GM19099 (cell line): Measurements from ENCODE around the gene MAIP1.

ENCODE experiments used
- POLR2A ChIP-seq: IDR thresholded peaks from 3 replicates; pipeline ENCODE4 v1.6.1; 2011; ENCODE audit warnings: low read depth; ENCODE audit not compliant: insufficient read length; ENCODE audit errors: extremely low read depth

The MAIP1 gene

DNA sequence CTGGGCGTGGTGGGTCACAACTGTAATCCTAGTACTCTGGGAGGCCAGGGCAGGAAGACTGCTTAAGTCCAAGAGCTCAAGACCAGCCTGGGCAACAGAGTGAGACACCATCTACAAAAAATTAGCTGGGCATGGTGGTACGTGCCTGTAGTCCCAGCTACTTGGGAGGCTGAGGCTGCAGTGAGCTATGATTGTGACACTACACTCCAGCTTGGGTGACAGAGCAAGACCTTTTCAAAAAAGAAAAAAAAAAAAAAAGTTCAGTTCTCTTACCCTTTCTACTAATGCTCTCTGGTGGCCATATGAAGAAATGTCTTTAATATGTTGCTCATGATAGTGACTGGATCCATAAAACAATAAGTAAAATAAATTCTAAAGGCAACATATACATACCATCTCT is 15.0 kb upstream of the MAIP1 start:
- no peak for TF ChIP-seq POLR2A

DNA sequence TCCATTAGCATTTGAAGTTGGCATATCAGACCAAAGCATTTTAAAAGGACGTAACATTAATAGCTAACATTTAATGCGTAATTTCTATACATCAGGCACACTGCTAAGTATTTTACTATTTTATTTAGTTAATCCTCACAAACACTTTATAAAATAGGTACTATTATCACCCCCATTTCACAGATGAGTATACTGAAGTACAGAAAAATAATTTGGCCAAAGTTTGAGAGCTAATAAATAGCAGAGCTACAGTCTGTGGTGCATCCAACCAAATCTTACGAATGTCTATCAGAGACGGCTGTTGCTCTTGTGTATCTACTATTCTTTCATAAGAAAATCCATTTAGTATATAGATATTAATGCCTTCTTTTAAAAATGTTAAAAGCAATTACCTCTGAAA is 12.0 kb upstream of the MAIP1 start:
- TF ChIP-seq POLR2A = no peak

DNA sequence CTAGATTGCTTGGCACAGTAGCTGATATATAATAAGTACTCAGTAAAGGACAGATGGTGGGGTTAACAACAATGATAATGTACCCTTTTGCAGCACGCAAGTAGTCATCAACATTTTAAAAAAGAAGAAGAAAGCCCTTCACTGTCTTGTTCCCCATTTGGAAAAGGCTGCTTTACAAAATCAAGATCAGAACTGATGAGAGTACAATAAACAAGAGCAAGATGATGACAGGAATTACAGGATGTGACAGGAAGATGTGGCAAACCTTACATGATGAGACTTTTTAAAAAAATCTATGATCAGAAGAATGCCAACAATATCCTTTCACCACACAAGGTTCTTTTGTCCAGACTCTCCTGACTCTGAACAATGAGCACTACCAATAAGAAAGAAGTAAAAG is 9.2 kb upstream of the MAIP1 start:
- TF ChIP-seq POLR2A = no peak

DNA sequence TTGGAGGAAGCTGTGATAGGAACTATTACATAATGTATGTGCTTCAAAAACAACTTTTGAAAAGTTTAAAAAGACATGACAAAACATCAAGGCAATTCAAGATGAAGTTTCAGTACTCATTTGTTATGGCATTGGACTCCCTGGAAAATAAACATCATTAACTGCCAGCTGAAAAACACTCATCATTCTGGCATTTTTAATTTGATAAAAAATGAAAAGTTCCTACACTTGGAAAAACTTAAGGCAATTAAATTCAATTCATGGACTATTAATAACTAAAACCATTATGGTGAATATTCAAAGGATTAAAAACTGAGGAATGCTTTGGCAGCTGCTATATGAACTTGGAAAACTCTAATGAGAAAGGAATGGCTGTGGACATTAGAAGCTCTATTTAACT is 8.5 kb upstream of the MAIP1 start:
- TF ChIP-seq POLR2A = no peak

DNA sequence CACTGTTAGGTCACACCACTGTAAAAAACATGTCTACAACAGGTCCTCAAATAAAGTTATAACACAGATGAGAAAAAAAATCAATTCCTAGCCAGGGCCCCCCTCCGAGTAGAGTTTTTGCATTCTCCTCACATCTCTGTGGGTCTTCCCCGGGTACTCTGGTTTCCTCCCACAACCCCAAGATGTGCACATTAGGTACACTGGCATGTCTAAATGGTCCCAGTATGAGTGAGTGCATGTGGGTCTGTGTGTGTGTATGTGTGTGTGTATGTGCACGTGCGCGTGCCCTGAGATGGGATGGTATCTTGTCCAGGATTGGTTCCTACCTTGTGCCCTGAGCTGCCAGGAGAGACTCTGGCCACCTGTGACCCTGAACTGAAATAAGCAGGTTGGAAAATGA is 5.0 kb upstream of the MAIP1 start:
- TF ChIP-seq POLR2A = no peak

DNA sequence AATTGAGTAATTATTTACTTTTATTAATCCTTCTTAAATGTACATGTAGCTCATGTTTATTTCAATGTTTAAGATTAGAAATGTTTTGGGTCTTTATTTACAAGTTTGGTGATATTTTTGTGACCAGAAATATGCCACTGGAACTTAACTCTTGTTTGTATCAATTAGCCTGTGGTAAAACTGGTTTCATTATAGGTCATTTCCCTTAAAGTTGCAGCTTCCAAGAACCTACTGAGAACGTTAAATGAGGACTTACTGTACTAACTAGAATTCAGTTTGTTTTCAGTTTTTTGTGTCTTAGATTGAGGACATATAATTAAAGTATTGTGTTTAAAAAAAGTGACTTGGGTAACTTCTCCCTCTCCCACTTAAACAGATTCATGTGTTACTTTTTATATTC is 4.4 kb upstream of the MAIP1 start:
- TF ChIP-seq POLR2A = no peak

DNA sequence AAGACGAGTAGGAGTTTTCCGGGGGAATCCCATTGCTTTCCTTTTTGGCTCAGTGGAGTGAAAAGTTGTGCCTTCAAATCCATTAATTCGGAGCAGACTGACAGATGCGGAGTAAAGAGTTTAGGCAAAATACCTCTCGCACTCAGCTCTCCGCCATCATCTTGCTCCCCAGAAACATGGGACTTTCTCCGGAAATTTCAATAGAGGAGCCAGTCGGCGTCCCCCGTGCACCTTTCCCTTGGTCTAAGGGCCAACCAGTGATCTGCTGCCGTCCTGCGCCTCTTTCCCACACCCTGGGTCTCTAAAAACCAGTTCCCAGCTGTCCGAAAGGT is 409 bp upstream of the MAIP1 start:
- TF ChIP-seq POLR2A = no peak

DNA sequence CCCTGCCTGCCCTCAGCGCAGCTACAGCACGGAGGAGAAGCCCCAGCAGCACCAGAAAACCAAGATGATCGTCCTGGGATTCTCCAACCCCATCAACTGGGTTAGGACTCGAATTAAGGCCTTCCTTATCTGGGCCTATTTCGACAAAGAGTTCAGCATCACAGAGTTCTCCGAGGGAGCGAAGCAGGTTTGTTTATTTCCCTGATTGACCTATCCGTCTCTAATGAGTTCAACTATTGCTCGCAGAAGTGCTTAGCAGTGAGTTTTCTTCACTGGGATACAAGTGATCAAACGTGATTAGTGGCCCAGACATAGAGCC is 639 bp downstream of the MAIP1 start:
- TF ChIP-seq POLR2A = no peak

DNA sequence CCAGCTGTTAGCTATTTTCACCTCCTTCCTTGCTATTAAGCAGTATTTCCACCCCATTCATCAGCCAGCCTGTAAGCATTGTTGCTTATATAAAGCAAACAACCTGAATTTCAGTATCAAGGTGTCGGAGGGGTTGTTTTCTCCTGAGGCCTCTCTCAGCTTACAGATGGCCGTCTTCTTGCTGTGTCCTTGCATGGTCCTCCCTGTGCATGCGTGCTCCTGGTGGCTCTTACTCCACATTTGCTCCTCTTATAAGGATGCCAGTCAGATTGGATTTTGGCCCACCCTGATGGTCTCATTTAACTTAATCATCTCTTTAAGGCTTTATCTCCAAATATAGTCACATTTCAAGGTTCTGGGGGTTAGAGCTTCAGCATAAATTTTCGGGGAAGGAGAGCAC is 2.6 kb downstream of the MAIP1 start:
- no peak for TF ChIP-seq POLR2A

DNA sequence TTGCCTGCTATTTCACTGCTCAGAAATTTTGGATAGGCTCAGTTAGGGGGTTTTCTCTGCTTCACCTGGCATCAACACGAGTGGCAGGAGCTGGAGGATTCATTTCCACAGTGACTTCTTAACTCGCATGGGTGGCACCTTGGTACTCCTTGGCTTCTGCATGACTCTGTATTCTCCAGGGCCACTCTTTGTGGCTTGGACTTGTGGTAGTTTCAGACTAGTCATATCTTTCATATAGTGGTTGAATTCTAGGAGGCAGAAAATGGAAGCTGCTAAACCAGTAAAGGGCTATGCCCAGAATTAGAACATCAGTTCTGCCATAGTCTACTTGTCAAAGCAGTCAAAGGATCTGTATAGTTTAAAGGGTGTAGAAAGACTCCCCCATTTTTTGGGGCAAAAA is 6.8 kb downstream of the MAIP1 start:
- TF ChIP-seq POLR2A = no peak

DNA sequence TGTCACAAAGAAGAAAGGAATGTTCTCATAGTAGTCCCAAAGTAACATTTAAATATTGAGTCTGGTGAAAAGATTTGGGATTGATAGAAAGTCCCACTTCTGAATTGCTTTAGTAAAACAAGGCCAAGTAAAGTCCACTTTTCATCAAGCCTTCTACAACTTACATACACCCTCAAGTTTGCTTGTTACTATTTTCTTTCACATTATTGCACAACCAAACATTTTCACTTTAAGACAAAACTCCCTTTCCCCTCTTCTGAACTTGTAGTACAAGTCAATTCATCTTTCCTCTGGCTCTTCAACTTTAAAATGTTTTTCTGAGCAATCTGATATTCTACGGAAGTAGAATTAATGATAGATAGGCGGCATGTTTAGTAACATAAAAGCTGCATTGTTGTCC is 11.0 kb downstream of the MAIP1 start:
- TF ChIP-seq POLR2A = no peak

DNA sequence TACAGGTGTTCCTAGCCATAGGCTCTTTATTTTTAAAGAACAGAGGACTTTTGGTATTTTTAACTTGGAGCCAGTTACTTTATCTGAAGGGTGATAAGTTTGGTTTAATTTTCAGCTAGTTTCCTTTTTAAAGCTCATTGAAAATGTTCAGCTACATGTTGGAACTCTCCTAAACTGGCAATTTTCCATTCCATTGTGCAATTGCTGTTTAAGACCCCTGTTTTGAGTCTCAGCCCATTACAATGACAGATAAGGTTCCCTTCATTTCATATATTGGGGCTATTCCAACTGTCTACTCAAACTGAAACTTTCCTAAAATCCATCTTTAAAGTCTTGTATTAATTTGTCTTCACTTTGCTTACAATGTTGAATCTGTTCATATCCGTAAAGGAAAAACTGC is 11.6 kb downstream of the MAIP1 start:
- no peak for TF ChIP-seq POLR2A

DNA sequence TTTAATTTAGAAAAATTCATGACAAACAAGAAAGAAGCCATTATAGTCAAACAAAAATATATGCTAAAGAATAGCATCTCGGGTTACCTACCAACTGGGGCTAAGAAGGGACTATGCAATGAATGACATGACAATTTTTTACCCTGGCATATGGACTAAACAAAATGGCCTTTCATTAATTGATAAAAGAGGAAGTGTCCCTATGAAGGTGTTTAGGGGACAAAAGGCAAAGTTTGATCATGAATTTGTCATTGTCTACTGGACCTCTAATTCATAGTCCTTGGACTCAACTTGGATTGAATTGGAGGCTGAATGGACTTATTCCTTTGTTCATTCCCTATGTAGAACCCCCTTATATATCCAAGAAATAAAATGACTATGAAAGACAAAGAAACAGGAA is 12.7 kb downstream of the MAIP1 start:
- no peak for TF ChIP-seq POLR2A

DNA sequence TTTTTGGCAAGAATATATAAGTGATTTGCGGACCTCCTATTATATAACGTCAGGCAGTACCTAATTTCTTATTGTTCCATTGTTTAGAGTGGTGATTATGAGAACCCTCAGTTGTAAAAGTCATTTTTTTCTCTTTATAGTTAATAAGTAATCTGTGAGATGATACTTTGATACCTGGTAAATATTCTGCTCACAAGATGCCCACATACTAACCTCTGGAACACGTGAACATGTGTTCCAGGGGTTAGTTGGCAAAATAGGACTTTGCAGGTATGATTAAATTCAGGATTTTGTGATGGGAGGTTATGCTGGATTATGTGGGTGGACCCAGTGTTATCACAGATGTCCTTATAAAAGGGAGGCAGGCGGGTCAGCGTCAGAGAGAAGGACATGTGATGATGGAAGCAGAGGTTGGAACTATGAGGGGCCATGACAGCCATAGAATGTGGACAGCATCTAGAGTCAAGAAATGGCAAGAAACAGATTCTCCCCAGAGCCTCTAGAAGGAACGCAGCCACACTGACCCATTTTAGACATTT is 16.8 kb downstream of the MAIP1 start:
- no peak for TF ChIP-seq POLR2A

DNA sequence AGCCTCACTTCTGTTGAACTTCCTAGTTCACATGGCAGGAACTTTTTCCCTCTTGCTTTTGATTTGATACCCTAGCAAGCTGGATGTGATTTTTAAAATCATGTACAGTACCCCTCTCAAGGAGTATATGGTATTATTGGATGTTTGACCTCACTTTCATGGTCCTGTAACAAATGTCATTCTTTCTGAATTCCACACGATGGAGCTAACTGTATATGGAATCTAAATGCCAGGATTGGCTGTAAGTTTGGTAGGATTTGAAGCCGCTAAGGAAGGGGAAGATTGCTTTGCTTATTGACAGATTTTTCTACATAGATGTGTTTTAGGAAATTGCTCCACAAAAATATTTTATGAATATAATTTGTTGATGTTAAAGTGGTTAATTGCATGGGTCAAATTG is 18.3 kb downstream of the MAIP1 start:
- no peak for TF ChIP-seq POLR2A

DNA sequence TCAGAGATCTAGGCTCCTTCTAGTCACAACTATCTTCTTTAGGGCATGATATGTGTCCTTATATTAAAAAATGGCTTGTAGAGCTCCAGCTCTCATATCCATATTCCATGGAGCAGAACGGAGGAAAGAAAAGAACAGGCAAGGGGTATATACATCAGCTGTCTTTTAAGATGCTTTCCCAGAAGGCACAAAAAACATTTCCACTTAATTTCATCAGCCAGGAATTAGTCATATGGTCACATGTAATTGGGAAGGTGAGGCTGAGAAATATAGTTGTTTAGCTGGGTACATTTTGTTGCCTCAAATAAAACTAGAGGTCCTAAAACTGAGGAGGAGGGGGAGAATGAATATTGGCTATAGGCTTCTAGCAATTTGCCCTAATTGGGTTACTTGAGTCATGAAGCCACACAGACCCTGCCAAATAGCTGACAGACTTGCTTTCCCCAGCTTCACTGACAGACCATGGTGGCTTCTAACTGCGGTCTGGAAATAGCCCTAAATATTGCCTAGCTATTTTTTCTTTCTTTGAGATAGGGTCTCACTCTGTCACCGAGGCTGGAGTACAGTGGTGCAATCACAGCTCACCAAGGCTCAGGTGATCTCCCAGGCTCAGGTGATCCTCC is 20.0 kb downstream of the MAIP1 start:
- no peak for TF ChIP-seq POLR2A

DNA sequence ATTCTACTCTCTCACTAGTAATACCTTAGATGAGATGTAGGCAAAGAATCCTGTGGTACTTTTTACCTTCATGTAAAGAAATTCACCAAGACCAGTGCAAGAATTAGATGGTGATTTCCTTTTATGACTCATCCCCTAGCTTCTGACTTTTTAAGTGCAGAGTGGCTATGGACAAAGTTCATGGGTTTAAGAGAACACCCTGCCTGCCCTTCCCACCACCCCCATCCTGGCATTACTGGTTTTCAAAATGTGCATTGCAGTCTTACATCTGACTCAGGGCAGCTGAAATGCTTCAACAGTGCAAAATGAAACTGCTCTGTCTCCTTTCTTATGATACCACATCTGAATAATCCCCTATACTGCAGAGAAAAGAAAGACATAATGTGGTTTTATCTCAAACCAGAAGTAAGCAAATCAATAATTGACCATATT is 22.6 kb downstream of the MAIP1 start:
- no peak for TF ChIP-seq POLR2A
